Measurements from ENCODE around the gene MMP19.
A peak's percentile ranks its signal among the peaks of the same experiment; 100 is the strongest.

Gene MMP19

DNA sequence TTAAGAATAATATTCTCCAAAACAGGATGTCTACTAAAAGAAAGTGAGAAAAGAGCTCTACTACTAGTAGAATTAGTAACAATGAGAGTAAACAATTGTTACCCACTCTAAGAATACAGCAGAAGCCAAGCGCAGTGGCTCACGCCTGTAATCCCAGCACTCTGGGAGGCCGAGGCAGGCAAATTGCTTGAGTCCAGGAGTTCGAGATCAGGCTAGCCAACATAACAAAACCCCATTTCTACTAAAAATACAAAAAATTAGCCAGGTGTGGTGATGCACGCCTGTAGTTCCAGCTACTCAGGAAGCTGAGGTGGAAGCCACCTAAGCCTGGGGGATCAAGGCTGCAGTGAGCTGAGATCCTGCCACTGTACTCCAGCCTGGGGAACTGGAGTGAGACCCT is 18.0 kb downstream of the MMP19 start:
- Histone ChIP-seq H3K4me1 (ENCODE audit: control insufficient read depth in 1 of 2, insufficient read depth in 2 of 2, low read length in 2 of 2) (peaks cover 8 to 9% of the 10 kb centered on the region in 2 experiments), H3K4me3 (ENCODE audit: low read depth, low read length) (no peak overlapping the region), H3K4ac (ENCODE audit: low read depth, low read length) (no peak overlapping the region), H3K14ac (ENCODE audit: low read length) (no peak overlapping the region), H3K79me1 (ENCODE audit: low read length) (peaks cover 2% of the 10 kb centered on the region), H2BK12ac (ENCODE audit: low read length) (no peak overlapping the region), H3K9ac (ENCODE audit: low read length) (no peak overlapping the region), H2AFZ (ENCODE audit: insufficient read depth, low read length, poor library complexity) (no peak overlapping the region), H3K4me2 (ENCODE audit: low read length) (no peak overlapping the region), H3K27ac (ENCODE audit: low read depth, low read length) (no peak overlapping the region), H4K91ac (ENCODE audit: low read depth, low read length) (no peak overlapping the region), H4K12ac (ENCODE audit: low read depth, low read length) (no peak overlapping the region), H2BK5ac (ENCODE audit: low read depth, low read length, poor library complexity) (no peak overlapping the region), H2BK120ac (ENCODE audit: insufficient read depth, low read length, poor library complexity) (no peak overlapping the region), H3K23ac (ENCODE audit: low read length) (no peak overlapping the region), H3K27me3 (ENCODE audit: insufficient read depth, low read length) (no peaks in the 10 kb centered on the region), H4K8ac (ENCODE audit: low read depth, low read length) (no peak overlapping the region), H3K18ac (ENCODE audit: low read length) (no peak overlapping the region), H3K36me3 (ENCODE audit: control insufficient read depth in 1 of 2, insufficient read depth in 2 of 2, low read length in 2 of 2) (peaks cover 23 to 33% of the 10 kb centered on the region in 2 experiments), H3K79me2 (ENCODE audit: control insufficient read depth, insufficient read depth, low read length, poor library complexity) (peaks cover 2% of the 10 kb centered on the region), H3K9me3 (ENCODE audit: insufficient read depth, low read depth, low read length) (no peaks in the 10 kb centered on the region), H2AK5ac (ENCODE audit: low read length) (no peak overlapping the region)
- no CpG with 5 or more reads among the region's 5 CpGs for WGBS (ENCODE audit: extremely low coverage, insufficient coverage, insufficient read length)
- no peak for DNase-seq

DNA sequence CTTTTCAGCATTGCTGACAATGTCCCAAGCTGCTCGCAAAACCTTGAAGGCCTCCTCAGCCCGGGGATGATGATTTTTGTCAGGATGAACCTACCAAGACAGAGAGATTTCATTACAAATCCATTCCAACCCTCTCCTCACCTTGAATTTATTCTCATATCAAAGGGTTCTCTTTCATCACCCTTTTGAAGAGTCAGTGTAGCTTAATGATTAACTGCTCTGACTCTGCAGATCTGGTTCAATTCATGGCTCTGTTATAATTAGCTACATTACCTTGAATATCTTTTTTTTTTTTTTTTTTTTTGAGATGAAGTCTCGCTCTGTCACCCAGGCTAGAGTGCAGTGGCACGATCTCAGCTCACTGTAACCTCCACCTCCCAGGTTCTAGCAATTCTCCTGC is 19.3 kb downstream of the MMP19 start:
- Histone ChIP-seq H2AFZ (ENCODE audit: insufficient read depth, low read length, poor library complexity) (no peak overlapping the region), H2BK120ac (ENCODE audit: insufficient read depth, low read length, poor library complexity) (no peak overlapping the region), H2BK12ac (ENCODE audit: low read length) (no peak overlapping the region), H2BK5ac (ENCODE audit: low read depth, low read length, poor library complexity) (no peak overlapping the region), H3K27ac (ENCODE audit: low read depth, low read length) (no peak overlapping the region), H3K18ac (ENCODE audit: low read length) (no peak overlapping the region), H3K27me3 (ENCODE audit: insufficient read depth, low read length) (no peaks in the 10 kb centered on the region), H3K4me1 (ENCODE audit: control insufficient read depth in 1 of 2, insufficient read depth in 2 of 2, low read length in 2 of 2) (peaks cover 5 to 11% of the 10 kb centered on the region in 2 experiments), H3K4me2 (ENCODE audit: low read length) (no peak overlapping the region), H3K9me3 (ENCODE audit: insufficient read depth, low read depth, low read length) (no peaks in the 10 kb centered on the region), H4K91ac (ENCODE audit: low read depth, low read length) (no peak overlapping the region), H3K14ac (ENCODE audit: low read length) (no peak overlapping the region), H3K79me1 (ENCODE audit: low read length) (no peaks in the 10 kb centered on the region), H4K8ac (ENCODE audit: low read depth, low read length) (no peak overlapping the region), H2AK5ac (ENCODE audit: low read length) (no peak overlapping the region), H3K9ac (ENCODE audit: low read length) (no peak overlapping the region), H3K4me3 (ENCODE audit: low read depth, low read length) (no peak overlapping the region), H3K4ac (ENCODE audit: low read depth, low read length) (no peak overlapping the region), H3K79me2 (ENCODE audit: control insufficient read depth, insufficient read depth, low read length, poor library complexity) (peaks cover 4% of the 10 kb centered on the region), H4K12ac (ENCODE audit: low read depth, low read length) (no peak overlapping the region), H3K36me3 (ENCODE audit: control insufficient read depth in 1 of 2, insufficient read depth in 2 of 2, low read length in 2 of 2) (peaks cover 25 to 39% of the 10 kb centered on the region in 2 experiments), H3K23ac (ENCODE audit: low read length) (no peak overlapping the region)
- DNase-seq, result no peak
- WGBS (ENCODE audit: extremely low coverage, insufficient coverage, insufficient read length), result no CpG with 5 or more reads among the region's 4 CpGs

DNA sequence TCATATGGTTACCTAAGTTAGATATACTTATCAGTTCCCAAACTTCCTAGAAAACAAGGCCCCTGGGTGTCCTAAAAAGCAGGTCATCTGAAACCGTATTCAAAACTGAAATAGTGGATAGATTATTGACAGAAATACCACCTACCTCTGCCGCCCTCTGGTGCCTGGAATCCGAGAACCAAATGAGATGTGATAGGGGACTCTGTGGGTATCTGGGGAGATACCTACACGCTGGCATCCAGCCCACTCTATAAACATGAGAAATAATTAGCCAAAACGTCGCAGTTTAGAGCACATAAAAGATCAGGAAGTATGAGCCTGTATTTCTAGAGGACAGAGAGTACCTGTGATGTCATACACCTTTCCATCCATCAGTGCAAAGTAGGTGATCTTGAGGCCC is 20.5 kb downstream of the MMP19 start:
- Histone ChIP-seq H3K27me3 (ENCODE audit: insufficient read depth, low read length) (no peaks in the 10 kb centered on the region), H3K79me2 (ENCODE audit: control insufficient read depth, insufficient read depth, low read length, poor library complexity) (peaks cover 8% of the 10 kb centered on the region), H2BK5ac (ENCODE audit: low read depth, low read length, poor library complexity) (no peak overlapping the region), H3K4me3 (ENCODE audit: low read depth, low read length) (no peak overlapping the region), H4K12ac (ENCODE audit: low read depth, low read length) (no peak overlapping the region), H3K4me1 (ENCODE audit: control insufficient read depth in 1 of 2, insufficient read depth in 2 of 2, low read length in 2 of 2) (peaks cover 2 to 5% of the 10 kb centered on the region in 2 experiments), H3K9me3 (ENCODE audit: insufficient read depth, low read depth, low read length) (no peaks in the 10 kb centered on the region), H2AK5ac (ENCODE audit: low read length) (no peak overlapping the region), H2BK120ac (ENCODE audit: insufficient read depth, low read length, poor library complexity) (no peak overlapping the region), H3K23ac (ENCODE audit: low read length) (no peak overlapping the region), H3K36me3 (ENCODE audit: control insufficient read depth in 1 of 2, insufficient read depth in 2 of 2, low read length in 2 of 2) (peaks cover 17 to 32% of the 10 kb centered on the region in 2 experiments), H3K9ac (ENCODE audit: low read length) (no peak overlapping the region), H3K4ac (ENCODE audit: low read depth, low read length) (no peak overlapping the region), H2AFZ (ENCODE audit: insufficient read depth, low read length, poor library complexity) (no peak overlapping the region), H3K4me2 (ENCODE audit: low read length) (no peak overlapping the region), H2BK12ac (ENCODE audit: low read length) (no peak overlapping the region), H3K27ac (ENCODE audit: low read depth, low read length) (no peak overlapping the region), H4K91ac (ENCODE audit: low read depth, low read length) (no peak overlapping the region), H3K14ac (ENCODE audit: low read length) (no peak overlapping the region), H3K79me1 (ENCODE audit: low read length) (peaks cover 4% of the 10 kb centered on the region), H3K18ac (ENCODE audit: low read length) (no peak overlapping the region), H4K8ac (ENCODE audit: low read depth, low read length) (no peak overlapping the region)
- DNase-seq, result peak in 1 of 2 donors; percentile 62
- WGBS (ENCODE audit: extremely low coverage, insufficient coverage, insufficient read length), result no CpG with 5 or more reads among the region's 6 CpGs

DNA sequence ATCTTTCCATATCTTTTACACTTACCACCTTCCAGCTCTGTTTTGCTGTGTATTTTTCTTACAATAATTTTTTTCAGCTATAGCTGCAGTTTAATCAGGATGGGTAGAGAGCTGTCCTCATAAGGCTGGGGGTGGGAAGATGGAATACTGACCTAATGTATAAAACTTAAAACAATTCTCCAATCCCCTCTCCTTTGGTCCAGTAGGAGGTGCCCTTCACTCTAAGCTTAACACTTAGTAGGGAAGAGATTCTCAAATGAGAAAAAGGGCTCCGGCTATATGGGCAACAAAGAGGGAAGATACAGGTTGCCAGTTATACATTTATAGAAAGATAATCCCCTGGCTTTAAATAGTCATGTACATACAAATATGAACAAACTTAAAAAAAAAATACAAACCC is 22.1 kb downstream of the MMP19 start:
- Histone ChIP-seq H4K8ac (ENCODE audit: low read depth, low read length) (no peak overlapping the region), H3K4me1 (ENCODE audit: control insufficient read depth in 1 of 2, insufficient read depth in 2 of 2, low read length in 2 of 2) (peaks cover 2 to 3% of the 10 kb centered on the region in 2 experiments), H2BK120ac (ENCODE audit: insufficient read depth, low read length, poor library complexity) (no peak overlapping the region), H2AK5ac (ENCODE audit: low read length) (no peak overlapping the region), H2AFZ (ENCODE audit: insufficient read depth, low read length, poor library complexity) (no peak overlapping the region), H3K79me1 (ENCODE audit: low read length) (peaks cover 6% of the 10 kb centered on the region), H2BK5ac (ENCODE audit: low read depth, low read length, poor library complexity) (no peak overlapping the region), H2BK12ac (ENCODE audit: low read length) (no peak overlapping the region), H3K4me3 (ENCODE audit: low read depth, low read length) (no peak overlapping the region), H3K4me2 (ENCODE audit: low read length) (no peak overlapping the region), H3K27me3 (ENCODE audit: insufficient read depth, low read length) (no peaks in the 10 kb centered on the region), H4K12ac (ENCODE audit: low read depth, low read length) (no peak overlapping the region), H3K23ac (ENCODE audit: low read length) (no peak overlapping the region), H4K91ac (ENCODE audit: low read depth, low read length) (no peak overlapping the region), H3K36me3 (ENCODE audit: control insufficient read depth in 1 of 2, insufficient read depth in 2 of 2, low read length in 2 of 2) (peaks cover 17 to 30% of the 10 kb centered on the region in 2 experiments), H3K14ac (ENCODE audit: low read length) (no peak overlapping the region), H3K27ac (ENCODE audit: low read depth, low read length) (no peak overlapping the region), H3K9ac (ENCODE audit: low read length) (no peak overlapping the region), H3K18ac (ENCODE audit: low read length) (no peak overlapping the region), H3K4ac (ENCODE audit: low read depth, low read length) (no peak overlapping the region), H3K9me3 (ENCODE audit: insufficient read depth, low read depth, low read length) (no peaks in the 10 kb centered on the region), H3K79me2 (ENCODE audit: control insufficient read depth, insufficient read depth, low read length, poor library complexity) (peaks cover 12% of the 10 kb centered on the region)
- no CpG with 5 or more reads among the region's 1 CpG for WGBS (ENCODE audit: extremely low coverage, insufficient coverage, insufficient read length)
- peak in 1 of 2 donors; percentile 49 for DNase-seq
